ENCODE data around the gene FAM163A. TPM values are rescaled to one million over a fixed set of nuclear protein-coding genes. Genes with fewer than 3 reads are reported as not detected.

The FAM163A gene
- total RNA-seq, 1 experiment from 2014 or later: not detected

DNA sequence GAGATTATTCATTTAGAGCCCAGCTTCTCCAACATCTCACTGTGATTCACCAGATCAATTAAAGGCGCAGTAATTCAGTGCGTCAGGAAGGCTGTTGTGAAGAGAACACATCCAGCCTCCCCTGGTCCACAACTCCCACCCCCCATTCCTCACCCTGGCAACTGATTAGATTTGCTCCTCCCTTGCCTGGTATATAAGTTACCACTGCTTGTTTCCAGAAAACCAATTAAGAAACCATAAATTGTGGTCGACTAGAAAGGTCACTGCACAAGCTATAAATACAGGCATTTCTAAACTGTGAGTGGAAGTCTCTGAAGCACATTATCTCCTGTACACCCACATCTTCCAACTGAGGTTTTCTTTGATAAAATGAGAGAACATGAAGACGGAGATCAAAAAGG lies 41.9 kb downstream of the FAM163A start:
- H2AFZ ChIP-seq (ENCODE audit: low read depth, low read length, poor library complexity, severe bottlenecking): no peak overlapping the region
- H3K9me3 ChIP-seq (ENCODE audit: control insufficient read depth in 1 of 2, insufficient read depth in 1 of 2, low read depth in 1 of 2, low read length in 2 of 2): no peaks in the 10 kb centered on the region
- H3K27me3 ChIP-seq (ENCODE audit: insufficient read depth, low read length): no peaks in the 10 kb centered on the region
- no peak overlapping the region for H3K9ac ChIP-seq (ENCODE audit: low read length)
- CTCF ChIA-PET: interaction anchor here (1.3 to 1.6 kb wide), 2 partner anchors 25 to 79 kb away, joined by 3 to 5 read pairs; no protein-coding TSS in a partner anchor
- intact Hi-C loops (cut with micrococcal nuclease): no loop called here
- H4K20me1 ChIP-seq (ENCODE audit: insufficient read depth): no peaks in the 10 kb centered on the region
- H3K4me2 ChIP-seq (ENCODE audit: low read length): no peak overlapping the region
- no peaks in the 10 kb centered on the region for H3K9me2 ChIP-seq (ENCODE audit: insufficient read depth)
- POLR2A ChIA-PET: no interaction called here
- no peak overlapping the region for H3K27ac ChIP-seq (ENCODE audit: low read depth, low read length)
- ATAC-seq (no peak), DNase-seq (ENCODE audit: low read depth, low spot score) (no peak)
- no TSS peak for BruUV-seq (replicated peaks)
- RAD21 ChIA-PET (ENCODE audit: low non-redundant PET in 1 of 2, low total read pairs in 2 of 2, uncharacterized antibody in 2 of 2, unreplicated experiment in 2 of 2): no interaction called here
- no peaks in the 10 kb centered on the region for H3K79me2 ChIP-seq (ENCODE audit: insufficient read depth, low read length)
- H3K36me3 ChIP-seq (ENCODE audit: control insufficient read depth in 1 of 2, insufficient read depth in 2 of 2, low read length in 2 of 2): no peaks in the 10 kb centered on the region
- TF ChIP-seq TCF7L2 (IDR thresholded peaks at IDR 0.05; ENCODE audit: borderline replicate concordance, extremely low read depth, insufficient read depth, insufficient read length) (no peak), JUND (IDR thresholded peaks at IDR 0.05) (no peak), EZH2phosphoT487 (IDR thresholded peaks at IDR 0.05; ENCODE audit: borderline replicate concordance) (no peak), ELF1 (IDR thresholded peaks at IDR 0.05; ENCODE audit: borderline replicate concordance, low read depth) (no peak), POLR2A (IDR thresholded peaks at IDR 0.05; ENCODE audit: borderline replicate concordance, extremely low read depth, insufficient read depth, insufficient read length) (no peak), CEBPB (IDR thresholded peaks at IDR 0.05; ENCODE audit: low read depth) (no peak)
- TF ChIP-seq, protein P1, sequence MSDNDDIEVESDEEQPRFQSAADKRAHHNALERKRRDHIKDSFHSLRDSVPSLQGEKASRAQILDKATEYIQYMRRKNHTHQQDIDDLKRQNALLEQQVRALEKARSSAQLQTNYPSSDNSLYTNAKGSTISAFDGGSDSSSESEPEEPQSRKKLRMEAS (IDR thresholded peaks at IDR 0.05): no peak
- no peak overlapping the region for H3K4me3 ChIP-seq (replicated peaks in 1 of 2; ENCODE audit: low read depth in 1 of 2, low read length in 2 of 2)
- no peaks in the 10 kb centered on the region for H3K4me1 ChIP-seq (ENCODE audit: control insufficient read depth in 1 of 2, insufficient read depth in 2 of 2, low read length in 2 of 2)

GRCh38 chr1:179785728-179786127 lies 42.6 kb downstream of the FAM163A start:
- ATAC-seq: no peak

More at GRCh38 chr1:179785728-179786127, 42.6 kb downstream of the FAM163A start:
- TF ChIP-seq ATF3 (IDR thresholded peaks at IDR 0.05) (no peak), POLR2A (IDR thresholded peaks at IDR 0.05; ENCODE audit: borderline replicate concordance, extremely low read depth, insufficient read depth, insufficient read length) (no peak), JUND (IDR thresholded peaks at IDR 0.05) (no peak), EZH2phosphoT487 (IDR thresholded peaks at IDR 0.05; ENCODE audit: borderline replicate concordance) (no peak), SIN3A (IDR thresholded peaks at IDR 0.05; ENCODE audit: low read depth) (no peak), EGR1 (IDR thresholded peaks at IDR 0.05; ENCODE audit: low read depth) (no peak), ZNF274 (IDR thresholded peaks at IDR 0.05; ENCODE audit: low read depth, low read length) (no peak), FOSL1 (IDR thresholded peaks at IDR 0.05; ENCODE audit: low read depth) (no peak), ZFX (IDR thresholded peaks at IDR 0.05) (no peak)
- TF ChIP-seq, protein P1 (IDR thresholded peaks at IDR 0.05): no peak
- TF ChIP-seq, protein P2, sequence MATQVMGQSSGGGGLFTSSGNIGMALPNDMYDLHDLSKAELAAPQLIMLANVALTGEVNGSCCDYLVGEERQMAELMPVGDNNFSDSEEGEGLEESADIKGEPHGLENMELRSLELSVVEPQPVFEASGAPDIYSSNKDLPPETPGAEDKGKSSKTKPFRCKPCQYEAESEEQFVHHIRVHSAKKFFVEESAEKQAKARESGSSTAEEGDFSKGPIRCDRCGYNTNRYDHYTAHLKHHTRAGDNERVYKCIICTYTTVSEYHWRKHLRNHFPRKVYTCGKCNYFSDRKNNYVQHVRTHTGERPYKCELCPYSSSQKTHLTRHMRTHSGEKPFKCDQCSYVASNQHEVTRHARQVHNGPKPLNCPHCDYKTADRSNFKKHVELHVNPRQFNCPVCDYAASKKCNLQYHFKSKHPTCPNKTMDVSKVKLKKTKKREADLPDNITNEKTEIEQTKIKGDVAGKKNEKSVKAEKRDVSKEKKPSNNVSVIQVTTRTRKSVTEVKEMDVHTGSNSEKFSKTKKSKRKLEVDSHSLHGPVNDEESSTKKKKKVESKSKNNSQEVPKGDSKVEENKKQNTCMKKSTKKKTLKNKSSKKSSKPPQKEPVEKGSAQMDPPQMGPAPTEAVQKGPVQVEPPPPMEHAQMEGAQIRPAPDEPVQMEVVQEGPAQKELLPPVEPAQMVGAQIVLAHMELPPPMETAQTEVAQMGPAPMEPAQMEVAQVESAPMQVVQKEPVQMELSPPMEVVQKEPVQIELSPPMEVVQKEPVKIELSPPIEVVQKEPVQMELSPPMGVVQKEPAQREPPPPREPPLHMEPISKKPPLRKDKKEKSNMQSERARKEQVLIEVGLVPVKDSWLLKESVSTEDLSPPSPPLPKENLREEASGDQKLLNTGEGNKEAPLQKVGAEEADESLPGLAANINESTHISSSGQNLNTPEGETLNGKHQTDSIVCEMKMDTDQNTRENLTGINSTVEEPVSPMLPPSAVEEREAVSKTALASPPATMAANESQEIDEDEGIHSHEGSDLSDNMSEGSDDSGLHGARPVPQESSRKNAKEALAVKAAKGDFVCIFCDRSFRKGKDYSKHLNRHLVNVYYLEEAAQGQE (IDR thresholded peaks at IDR 0.05; ENCODE audit: low read depth): no peak
- H3K9me3 ChIP-seq (ENCODE audit: control insufficient read depth in 1 of 2, insufficient read depth in 1 of 2, low read depth in 1 of 2, low read length in 2 of 2): no peaks in the 10 kb centered on the region
- no peaks in the 10 kb centered on the region for H3K27me3 ChIP-seq (ENCODE audit: insufficient read depth, low read length)
- H3K4me3 ChIP-seq (replicated peaks in 1 of 2; ENCODE audit: low read depth in 1 of 2, low read length in 2 of 2): no peak overlapping the region
- H3K4me2 ChIP-seq (ENCODE audit: low read length): no peak overlapping the region
- no peak overlapping the region for H3K27ac ChIP-seq (ENCODE audit: low read depth, low read length)
- H3K9me2 ChIP-seq (ENCODE audit: insufficient read depth): no peaks in the 10 kb centered on the region
- BruUV-seq (replicated peaks): no TSS peak
- H3K36me3 ChIP-seq (ENCODE audit: control insufficient read depth in 1 of 2, insufficient read depth in 2 of 2, low read length in 2 of 2): no peaks in the 10 kb centered on the region
- H3K9ac ChIP-seq (ENCODE audit: low read length): no peak overlapping the region
- no peak for DNase-seq (ENCODE audit: low read depth, low spot score)
- RAD21 ChIA-PET (ENCODE audit: low non-redundant PET in 1 of 2, low total read pairs in 2 of 2, uncharacterized antibody in 2 of 2, unreplicated experiment in 2 of 2): no interaction called here
- intact Hi-C loops (cut with micrococcal nuclease): no loop called here
- POLR2A ChIA-PET: no interaction called here
- no peaks in the 10 kb centered on the region for H3K79me2 ChIP-seq (ENCODE audit: insufficient read depth, low read length)
- no peaks in the 10 kb centered on the region for H4K20me1 ChIP-seq (ENCODE audit: insufficient read depth)
- CTCF ChIA-PET: interaction anchor here (1.6 to 2.0 kb wide), 2 partner anchors 24 to 29 kb away, joined by 5 to 6 read pairs; no protein-coding TSS in a partner anchor
- H2AFZ ChIP-seq (ENCODE audit: low read depth, low read length, poor library complexity, severe bottlenecking): no peak overlapping the region
- no peaks in the 10 kb centered on the region for H3K4me1 ChIP-seq (ENCODE audit: control insufficient read depth in 1 of 2, insufficient read depth in 2 of 2, low read length in 2 of 2)
